ENCODE results near the gene USF2. TPM values are rescaled to one million over a fixed set of nuclear protein-coding genes. Genes with fewer than 3 reads are reported as not detected.
A peak's percentile ranks its signal among the peaks of the same experiment; 100 is the strongest.

The USF2 gene
- total and polyA plus RNA-seq, 2 of the 8 experiments (the other 6 are each of a cell fraction or from before 2014, with no cell fraction given) = 74.1 to 109 TPM

GRCh38 chr19:35311901-35312665 is 43.3 kb downstream of the USF2 start:
- H3K14ac ChIP-seq (ENCODE audit: insufficient read length) = no peak overlapping the region
- H3K4me2 ChIP-seq (ENCODE audit: insufficient read depth in 1 of 2, low read depth in 2 of 2, low read length in 2 of 2) = no peak overlapping the region
- no peak for TF ChIP-seq SIX5 (IDR thresholded peaks at IDR 0.05; ENCODE audit: low read depth, low read length)
- TF ChIP-seq BACH1 (IDR thresholded peaks at IDR 0.05; ENCODE audit: low read length) = no peak
- no peak for TF ChIP-seq CBX8 (IDR thresholded peaks at IDR 0.05; ENCODE audit: borderline replicate concordance, low read depth, low read length)
- no peak for TF ChIP-seq GTF2F1 (IDR thresholded peaks at IDR 0.05; ENCODE audit: borderline replicate concordance, low read depth, low read length)
- no peak for TF ChIP-seq RNF2 (IDR thresholded peaks at IDR 0.05; ENCODE audit: borderline replicate concordance, low read depth, low read length, missing control alignments, poor library complexity, severe bottlenecking)
- TF ChIP-seq CBX5 (IDR thresholded peaks at IDR 0.05; ENCODE audit: low read depth, low read length) = no peak
- no peak overlapping the region for H2BK12ac ChIP-seq (ENCODE audit: low read depth, low read length)
- H4K91ac ChIP-seq (replicated peaks; ENCODE audit: insufficient read length, low read length) = no peak overlapping the region
- H3K23ac ChIP-seq (ENCODE audit: insufficient read length) = no peak overlapping the region
- no peak overlapping the region; the same call in 1 of the 2 replicates for H3K18ac ChIP-seq (ENCODE audit: extremely low read depth, low read length)
- H2BK120ac ChIP-seq (replicated peaks; ENCODE audit: low read depth, low read length) = no peak overlapping the region
- H3K36me3 ChIP-seq (ENCODE audit: control insufficient read depth in 2 of 4, insufficient read depth in 4 of 4, low read length in 3 of 4) = no peaks in the 10 kb centered on the region
- no peaks in the 10 kb centered on the region for H3K79me2 ChIP-seq (ENCODE audit: control insufficient read depth in 1 of 2, insufficient read depth in 2 of 2, low read length in 2 of 2)
- no peak overlapping the region for H2AK5ac ChIP-seq (ENCODE audit: low read depth, low read length)
- no peak overlapping the region for H2BK20ac ChIP-seq (ENCODE audit: low read length)
- H3K4me3 ChIP-seq (ENCODE audit: extremely low read depth in 1 of 4, insufficient read depth in 2 of 4, low read depth in 3 of 4, low read length in 4 of 4) = no peak overlapping the region
- H4K20me1 ChIP-seq (replicated peaks in 1 of 2; ENCODE audit: control insufficient read depth in 1 of 2, insufficient read depth in 2 of 2, low read length in 2 of 2) = no peaks in the 10 kb centered on the region
- H4K5ac ChIP-seq (ENCODE audit: insufficient read length, low read depth, low read length) = no peak overlapping the region
- H2BK5ac ChIP-seq (ENCODE audit: low read depth, low read length) = no peak overlapping the region
- no peak overlapping the region for H3K9ac ChIP-seq (replicated peaks in 1 of 4; ENCODE audit: extremely low read depth in 1 of 4, low read depth in 3 of 4, low read length in 3 of 4)
- no peaks in the 10 kb centered on the region for H3K79me1 ChIP-seq (ENCODE audit: low read depth, low read length)
- H4K8ac ChIP-seq (ENCODE audit: extremely low read depth, insufficient read depth, low read length) = peak overlapping the region; percentile 71
- no peak overlapping the region for H3K27ac ChIP-seq (ENCODE audit: low read depth, low read length)
- no peak overlapping the region for H2BK15ac ChIP-seq (ENCODE audit: low read length)
- CTCF ChIA-PET (ENCODE audit: partially characterized antibody) = interaction anchor here (1.1 to 4.1 kb wide), 2 partner anchors 15 to 55 kb away, joined by 3 to 20 read pairs; partner anchors contain the start of gene CD22
- no peaks in the 10 kb centered on the region for H3K27me3 ChIP-seq (replicated peaks in 1 of 4; ENCODE audit: control insufficient read depth in 3 of 4, extremely low read depth in 1 of 4, insufficient read depth in 3 of 4, low read length in 3 of 4)
- no peaks in the 10 kb centered on the region for H3K23me2 ChIP-seq (ENCODE audit: low read depth, low read length)
- no peaks in the 10 kb centered on the region for H3K9me3 ChIP-seq (ENCODE audit: insufficient read depth in 2 of 2, low read depth in 1 of 2, low read length in 1 of 2)
- H3K4me1 ChIP-seq (replicated peaks in 1 of 4; ENCODE audit: control insufficient read depth in 3 of 4, insufficient read depth in 4 of 4, low read length in 3 of 4) = peaks cover 0 to 2% (median 0%) of the 10 kb centered on the region in 4 experiments; a peak in 1 of 7 replicates
- H3K56ac ChIP-seq (replicated peaks; ENCODE audit: insufficient read length, low read depth, low read length) = no peak overlapping the region
- no peak for FAIRE-seq
- H2AFZ ChIP-seq (ENCODE audit: low read length) = no peak overlapping the region
- POLR2A ChIA-PET (ENCODE audit: partially characterized antibody) = interaction anchor here (1.0 to 1.5 kb wide), 2 partner anchors 22 to 39 kb away, joined by 3 to 4 read pairs; no protein-coding TSS in a partner anchor
- no peak for DNase-seq (ENCODE audit: low read depth in 1 of 2, low spot score in 2 of 2)
- H3K4ac ChIP-seq (replicated peaks; ENCODE audit: insufficient read length, low read depth, low read length) = no peak overlapping the region
- 90% methylated on average over 21 of the region's 21 CpGs; no CpG with 5 or more reads in 1 of the 2 experiments for WGBS, 2 experiments (ENCODE audit: extremely low coverage in 1 of 2, insufficient coverage in 1 of 2, insufficient read length in 1 of 2, insufficient replicate concordance in 2 of 2, low coverage in 1 of 2, low lambda C conversion rate in 2 of 2, missing lambda C conversion rate in 1 of 2)

Measured in H1 (cell line).